HG02798 (cell line): ENCODE measurements around the gene AKT2.

Experiments used
- ATAC-seq: cut with Tn5 transposase; IDR thresholded peaks from one replicate; pipeline ENCODE4 v1.9.1; 2021; ENCODE audit warnings: mild to moderate bottlenecking; ENCODE audit not compliant: unreplicated experiment, poor library complexity

The AKT2 gene

GRCh38 chr19:40274585-40275544 is 10.3 kb downstream of the AKT2 start:
- ATAC-seq: no peak

GRCh38 chr19:40273469-40274360 is 11.4 kb downstream of the AKT2 start:
- no peak for ATAC-seq

- ATAC-seq: no peak
Measured at GRCh38 chr19:40272261-40272660, 12.9 kb downstream of the AKT2 start.

- no peak for ATAC-seq
Measured at GRCh38 chr19:40271706-40272105, 13.4 kb downstream of the AKT2 start.

- no peak for ATAC-seq
Measured at GRCh38 chr19:40270362-40271089, 14.6 kb downstream of the AKT2 start.

GRCh38 chr19:40269216-40269940 is 15.8 kb downstream of the AKT2 start:
- no peak for ATAC-seq

GRCh38 chr19:40267601-40267997 is 17.5 kb downstream of the AKT2 start:
- ATAC-seq: no peak

GRCh38 chr19:40266912-40267600 is 18.1 kb downstream of the AKT2 start:
- ATAC-seq: no peak

GRCh38 chr19:40266119-40266518 is 19.0 kb downstream of the AKT2 start:
- no peak for ATAC-seq

- no peak for ATAC-seq
Measured at GRCh38 chr19:40265763-40266099, 19.4 kb downstream of the AKT2 start.

- ATAC-seq: no peak
Measured at GRCh38 chr19:40265055-40265762, 19.9 kb downstream of the AKT2 start.

GRCh38 chr19:40264314-40265054 is 20.7 kb downstream of the AKT2 start:
- ATAC-seq: no peak

- no peak for ATAC-seq
Measured at GRCh38 chr19:40263440-40264313, 21.5 kb downstream of the AKT2 start.

GRCh38 chr19:40262422-40262821 is 22.7 kb downstream of the AKT2 start:
- ATAC-seq: no peak

GRCh38 chr19:40261631-40262030 is 23.5 kb downstream of the AKT2 start:
- no peak for ATAC-seq

GRCh38 chr19:40257096-40257517 is 28.0 kb downstream of the AKT2 start:
- ATAC-seq: no peak

GRCh38 chr19:40256512-40256911 is 28.6 kb downstream of the AKT2 start:
- ATAC-seq: no peak
